Sigmoid colon (tissue), 7 donors: ENCODE measurements around the gene RASL11A. TPM values are rescaled to one million over a fixed set of nuclear protein-coding genes. Genes with fewer than 3 reads are reported as not detected.

Experiments
- polyA plus RNA-seq, 3 donors: library from polyadenylated mRNA; stranded (reverse); fragments of 200-250 nt; gene quantifications; one replicate each; pipeline ENCODE4 v1.2.3, GENCODE V29; 2013
- small RNA-seq, 3 donors: library from RNA; depleted of rRNA; stranded (forward); fragments of <200 nt; gene quantifications; one replicate each; pipeline ENCODE3, GENCODE V24; 2016
- total RNA-seq, 4 donors: library from RNA; depleted of rRNA; stranded (reverse); fragments of >200 nt; gene quantifications; one replicate each; pipeline ENCODE4 v1.1.0, GENCODE V29; 2016
- donor health status: healthy with polysubstance abuse.
- donor health status: Bipolar disorder and iron deficiency.
- donor health status: healthy.

RASL11A gene
- total and polyA plus RNA-seq, 7 donors = 14.1 to 123 (median 33.0) TPM

Small RNA genes within 50 kb of the gene (small RNA-seq; reads per million reads assigned to genes)
- gene SNORA27 = 0 reads per million in 3 donors
- gene SNORD102 = 0 reads per million in 3 donors

Other genes starting within 250 kb of the RASL11A start
- gene USP12, start 99.0 kb upstream of the RASL11A start, total RNA-seq = 10 to 100 TPM; 69.5 to 91.3 (median 80.9) TPM
- gene USP12, start 99.0 kb upstream of the RASL11A start, polyA plus RNA-seq = 10 to 100 TPM; 20.3 to 36.1 (median 29.4) TPM
- gene RPL21, start 19.3 kb upstream of the RASL11A start, total RNA-seq = 1,000 to 10,000 TPM in 3 of 4 donors, 100 to 1,000 TPM in 1; 708 to 2,145 (median 1,875) TPM
- gene RPL21, start 19.3 kb upstream of the RASL11A start, polyA plus RNA-seq = 1,000 to 10,000 TPM; 1,833 to 2,533 (median 1,930) TPM
- 100 to 1,000 TPM; 135 to 172 (median 154) TPM for gene GTF3A, start 153.8 kb downstream of the RASL11A start, total RNA-seq
- gene GTF3A, start 153.8 kb downstream of the RASL11A start, polyA plus RNA-seq = 100 to 1,000 TPM in 1 of 3 donors, 10 to 100 TPM in 2; 76.3 to 113 (median 87.1) TPM
- 100 to 1,000 TPM in 1 of 4 donors, 10 to 100 TPM in 3; 64.3 to 102 (median 74.4) TPM for gene MTIF3, start 179.7 kb downstream of the RASL11A start, total RNA-seq
- gene MTIF3, start 179.7 kb downstream of the RASL11A start, polyA plus RNA-seq = 100 to 1,000 TPM in 1 of 3 donors, 10 to 100 TPM in 2; 72.9 to 125 (median 86.5) TPM